ENCODE measurements around the gene CCDC40.

- TF ChIP-seq CTCF (IDR thresholded peaks at IDR 0.05): no peak
- no peak for TF ChIP-seq ATF6 (CRISPR knock-in tag; IDR thresholded peaks at IDR 0.05)
- no peak for TF ChIP-seq TEAD1 (CRISPR knock-in tag; IDR thresholded peaks at IDR 0.05)
Measured at GRCh38 chr17:80116921-80117380, 80.5 kb downstream of the CCDC40 start.

Measured in WTC11 (cell line).